Vagina (tissue), 2 donors: ENCODE data around the gene DPM1. TPM values are rescaled to one million over a fixed set of nuclear protein-coding genes. Genes with fewer than 3 reads are reported as not detected.
"Not testable (repeated sequence)": the region's sequence is repeated elsewhere in the genome, so short reads cannot be mapped to it uniquely, and the experiment has no call there.

Experiments used
- DNase-seq, 2 donors: peaks; one replicate each; pipeline ENCODE4 v3.0.0-alpha.2; 2017; ENCODE audit errors: extremely low spot score in 2 of 2
- H3K27ac ChIP-seq: fragments of 200-600 bp; sonication (generic); one replicate; pipeline ENCODE4 v1.5.1; 2019
- H3K27me3 ChIP-seq: fragments of 200-600 bp; sonication (generic); one replicate; pipeline ENCODE4 v1.5.1; 2019
- H3K36me3 ChIP-seq, 2 donors: fragments of 200-600 bp; sonication (generic); one replicate each; pipeline ENCODE4 v1.5.1; 2017 to 2019
- H3K4me1 ChIP-seq: fragments of 200-600 bp; sonication (generic); one replicate; pipeline ENCODE4 v1.5.1; 2019
- H3K4me3 ChIP-seq, 2 donors: fragments of 200-600 bp; sonication (generic); 1 replicate in 1 of 2; 2 replicates in 1 of 2; pipeline ENCODE4 v1.5.1; 2016 to 2019
- H3K9me3 ChIP-seq: fragments of 200-600 bp; sonication (generic); one replicate; pipeline ENCODE4 v1.5.1; 2019
- POLR2A ChIP-seq, 2 donors: fragments of 450-650 bp; IDR thresholded peaks; one replicate each; pipeline ENCODE4 v1.6.1; 2017; ENCODE audit warnings: antibody characterized with exemption in 2 of 2, mild to moderate bottlenecking in 2 of 2, moderate library complexity in 2 of 2
- POLR2AphosphoS5 ChIP-seq, 2 donors: sonication (generic); formaldehyde crosslinking; IDR thresholded peaks; one replicate each; pipeline ENCODE4 v1.9.0; 2017; ENCODE audit warnings: antibody characterized with exemption in 2 of 2, mild to moderate bottlenecking in 2 of 2, low read depth in 1 of 2; ENCODE audit not compliant: insufficient read depth in 1 of 2
- intact Hi-C: fragments of 100-400 bp; cut with DNase I; formaldehyde crosslinking; loops from one replicate; pipeline ENCODE4 v1.15.1; 2023
- total RNA-seq: library from RNA; depleted of rRNA; stranded (reverse); fragments of >200 nt; gene quantifications from one replicate; pipeline ENCODE4 v1.2.3, GENCODE V29; 2016
- TF ChIP-seq, protein P1 (sequence below), 3 experiments: fragments of 450-650 bp in 2 of 3; fragments of 200-600 bp in 1 of 3; sonication (generic) in 1 of 3; IDR thresholded peaks; one replicate each; pipeline ENCODE4 v1.5.1; 2017 to 2019; ENCODE audit warnings: antibody characterized with exemption in 3 of 3, mild to moderate bottlenecking in 2 of 3, moderate library complexity in 2 of 3

Gene DPM1
- total RNA-seq, 1 donor from 2014 or later = 21.1 TPM

- H3K9me3 ChIP-seq = no peaks in the 10 kb centered on the region
- intact Hi-C loops = no loop called here
- H3K27me3 ChIP-seq = no peaks in the 10 kb centered on the region
- DNase-seq = no peak
- H3K36me3 ChIP-seq = no peaks in the 10 kb centered on the region
- H3K4me3 ChIP-seq = no peak overlapping the region
- H3K27ac ChIP-seq = no peak overlapping the region
- H3K4me1 ChIP-seq = peaks cover 18% of the 10 kb centered on the region
- TF ChIP-seq POLR2A (IDR thresholded peaks at IDR 0.05) (no peak), POLR2AphosphoS5 (IDR thresholded peaks at IDR 0.05; ENCODE audit: insufficient read depth in 1 of 2, low read depth in 1 of 2) (no peak)
Observed at GRCh38 chr20:50981714-50982048, 23.3 kb upstream of the DPM1 start.

- intact Hi-C loops = no loop called here
Observed at GRCh38 chr20:50980851-50981713, 22.8 kb upstream of the DPM1 start.

GRCh38 chr20:50980071-50980681 lies 21.8 kb upstream of the DPM1 start:
- Histone ChIP-seq H3K27me3 (no peaks in the 10 kb centered on the region), H3K27ac (peak overlapping the region; percentile 20), H3K36me3 (no peaks in the 10 kb centered on the region), H3K4me1 (peaks cover 18% of the 10 kb centered on the region), H3K9me3 (no peaks in the 10 kb centered on the region), H3K4me3 (no peak overlapping the region)
- TF ChIP-seq, protein P1, sequence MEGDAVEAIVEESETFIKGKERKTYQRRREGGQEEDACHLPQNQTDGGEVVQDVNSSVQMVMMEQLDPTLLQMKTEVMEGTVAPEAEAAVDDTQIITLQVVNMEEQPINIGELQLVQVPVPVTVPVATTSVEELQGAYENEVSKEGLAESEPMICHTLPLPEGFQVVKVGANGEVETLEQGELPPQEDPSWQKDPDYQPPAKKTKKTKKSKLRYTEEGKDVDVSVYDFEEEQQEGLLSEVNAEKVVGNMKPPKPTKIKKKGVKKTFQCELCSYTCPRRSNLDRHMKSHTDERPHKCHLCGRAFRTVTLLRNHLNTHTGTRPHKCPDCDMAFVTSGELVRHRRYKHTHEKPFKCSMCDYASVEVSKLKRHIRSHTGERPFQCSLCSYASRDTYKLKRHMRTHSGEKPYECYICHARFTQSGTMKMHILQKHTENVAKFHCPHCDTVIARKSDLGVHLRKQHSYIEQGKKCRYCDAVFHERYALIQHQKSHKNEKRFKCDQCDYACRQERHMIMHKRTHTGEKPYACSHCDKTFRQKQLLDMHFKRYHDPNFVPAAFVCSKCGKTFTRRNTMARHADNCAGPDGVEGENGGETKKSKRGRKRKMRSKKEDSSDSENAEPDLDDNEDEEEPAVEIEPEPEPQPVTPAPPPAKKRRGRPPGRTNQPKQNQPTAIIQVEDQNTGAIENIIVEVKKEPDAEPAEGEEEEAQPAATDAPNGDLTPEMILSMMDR (IDR thresholded peaks at IDR 0.05) = no peak
- TF ChIP-seq POLR2AphosphoS5 (IDR thresholded peaks at IDR 0.05; ENCODE audit: insufficient read depth in 1 of 2, low read depth in 1 of 2) = peak in 1 of 2 donors; percentile 78
- DNase-seq = no peak
- intact Hi-C loops = no loop called here

More at GRCh38 chr20:50980851-50981713, 22.8 kb upstream of the DPM1 start:
- H3K27me3 ChIP-seq = no peaks in the 10 kb centered on the region
- H3K36me3 ChIP-seq = no peaks in the 10 kb centered on the region
- TF ChIP-seq, protein P1 (IDR thresholded peaks at IDR 0.05) = peak in 2 of 3 experiments; percentile 36 to 37
- TF ChIP-seq POLR2A (IDR thresholded peaks at IDR 0.05) = no peak
- no peak for TF ChIP-seq POLR2AphosphoS5 (IDR thresholded peaks at IDR 0.05; ENCODE audit: insufficient read depth in 1 of 2, low read depth in 1 of 2)
- H3K27ac ChIP-seq = peak overlapping the region; percentile 20
- DNase-seq = no peak
- peaks cover 18% of the 10 kb centered on the region for H3K4me1 ChIP-seq
- no peaks in the 10 kb centered on the region for H3K9me3 ChIP-seq
- H3K4me3 ChIP-seq = no peak overlapping the region

DNA sequence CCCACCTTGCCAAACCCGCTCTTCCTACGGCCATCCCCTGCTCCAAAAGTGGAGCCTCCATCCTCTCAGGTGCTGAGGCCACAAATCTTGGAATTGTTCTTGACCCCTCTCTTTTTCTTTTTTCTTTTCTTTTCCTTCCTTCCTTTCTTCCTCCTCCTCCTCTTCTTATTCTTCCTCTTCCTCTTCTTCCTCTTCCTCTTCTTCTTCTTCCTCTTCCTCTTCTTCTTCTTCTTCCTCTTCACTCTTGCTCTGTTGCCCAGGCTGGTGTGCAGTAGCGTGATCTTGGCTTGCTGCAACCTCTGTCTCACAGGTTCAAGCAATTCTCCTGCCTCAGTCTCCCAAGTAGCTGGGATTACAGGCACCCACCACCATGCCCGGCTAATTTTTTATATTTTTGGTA lies 20.2 kb upstream of the DPM1 start:
- H3K27me3 ChIP-seq, H3K9me3 ChIP-seq, intact Hi-C loops, H3K27ac ChIP-seq, H3K4me3 ChIP-seq, H3K36me3 ChIP-seq, DNase-seq: not testable (repeated sequence)
- peaks cover 18% of the 10 kb centered on the region for H3K4me1 ChIP-seq

DNA sequence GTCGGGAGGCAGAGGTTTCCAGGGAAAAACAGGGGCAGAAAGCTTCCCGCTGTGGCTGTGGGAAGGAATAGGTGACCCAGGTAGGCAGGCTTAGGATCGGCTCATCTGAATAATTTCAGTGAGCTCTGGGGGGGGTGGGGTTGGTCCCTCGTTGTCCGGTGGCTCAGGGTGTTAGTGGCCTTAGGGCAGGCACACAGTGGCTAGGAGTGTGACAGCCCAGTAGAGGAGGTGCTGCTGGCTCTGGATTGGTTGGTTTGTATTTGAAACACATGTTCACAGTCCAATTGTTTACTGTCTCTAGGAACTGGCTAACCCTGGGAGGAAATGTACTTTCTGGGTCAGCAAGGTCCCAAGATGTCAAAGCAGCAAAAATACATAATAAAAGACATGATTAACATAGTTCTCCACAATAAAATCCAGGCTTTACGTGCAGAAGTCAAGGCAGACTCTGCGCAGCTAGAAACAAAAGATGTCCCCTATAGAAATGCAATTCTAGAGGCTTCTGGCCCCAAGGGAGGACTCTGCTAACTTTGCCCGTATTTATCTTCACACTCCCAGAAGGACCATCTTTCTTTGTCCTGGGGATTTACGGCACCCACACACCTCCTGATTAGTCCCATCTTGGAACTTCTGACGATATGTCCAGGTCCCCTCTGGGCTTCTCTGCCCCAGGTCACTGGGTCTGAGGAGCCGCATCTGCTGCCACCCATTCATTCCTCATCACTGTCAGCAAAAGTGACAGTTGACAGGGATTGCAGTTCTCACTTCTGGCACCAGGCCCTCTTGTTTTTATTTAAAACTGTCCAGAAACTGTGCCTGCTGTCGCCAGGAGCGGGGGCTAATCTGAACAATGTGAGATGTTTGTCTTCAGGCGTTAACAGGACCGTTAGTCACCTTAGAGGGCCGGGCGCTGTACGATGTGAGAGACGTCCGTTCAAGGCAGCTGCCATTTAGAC lies 19.0 kb upstream of the DPM1 start:
- no peaks in the 10 kb centered on the region for H3K9me3 ChIP-seq
- H3K27ac ChIP-seq = no peak overlapping the region
- H3K4me1 ChIP-seq = peaks cover 18% of the 10 kb centered on the region
- H3K4me3 ChIP-seq = no peak overlapping the region
- no peak for DNase-seq
- TF ChIP-seq POLR2A (IDR thresholded peaks at IDR 0.05) = no peak
- no peak for TF ChIP-seq POLR2AphosphoS5 (IDR thresholded peaks at IDR 0.05; ENCODE audit: insufficient read depth in 1 of 2, low read depth in 1 of 2)
- TF ChIP-seq, protein P1 (IDR thresholded peaks at IDR 0.05) = no peak
- no peaks in the 10 kb centered on the region for H3K27me3 ChIP-seq
- no peaks in the 10 kb centered on the region for H3K36me3 ChIP-seq
- intact Hi-C loops = no loop called here
